ENCODE measurements around the gene ZC3H12C. TPM values are rescaled to one million over a fixed set of nuclear protein-coding genes. Genes with fewer than 3 reads are reported as not detected.

The ZC3H12C gene
- total RNA-seq, 2 experiments from 2014 or later: not detected

DNA sequence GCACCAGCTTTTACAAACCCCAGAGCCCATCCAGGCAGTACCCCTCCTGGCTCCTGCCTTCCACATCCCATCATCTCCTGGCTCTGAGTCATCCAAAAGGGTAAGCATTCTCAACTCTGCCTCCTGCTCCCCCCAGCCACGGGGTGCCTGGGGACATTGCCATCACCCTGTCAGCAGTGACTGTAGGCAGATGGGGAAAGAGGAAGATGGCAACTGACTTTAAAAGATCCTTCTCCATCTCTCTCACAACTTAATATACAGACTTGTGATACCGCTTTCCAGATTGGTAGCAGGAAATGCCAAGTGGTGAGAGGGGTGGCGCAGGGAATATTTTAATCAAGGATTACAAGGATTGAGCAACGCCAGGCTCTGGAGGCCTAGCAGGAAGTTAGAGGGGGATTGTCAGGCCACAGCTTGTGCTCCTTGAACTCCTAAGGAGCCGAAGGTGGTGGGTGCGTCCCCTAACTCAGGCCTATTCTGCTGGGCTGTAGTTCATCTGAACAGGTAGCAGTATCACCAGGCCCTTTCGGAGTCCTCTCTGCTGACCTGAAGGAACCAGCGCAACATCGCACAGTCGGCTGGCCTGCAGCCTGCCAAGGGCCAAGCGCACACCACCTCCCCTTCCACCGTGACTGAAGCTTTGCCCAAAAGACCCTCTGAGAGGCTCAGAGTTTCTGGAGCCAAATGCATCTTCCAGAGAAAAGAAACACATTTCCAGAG, 83.3 kb downstream of the ZC3H12C start:
- Histone ChIP-seq H2AFZ (ENCODE audit: low read length) (no peak overlapping the region), H4K20me1 (ENCODE audit: insufficient read depth, low read length) (no peaks in the 10 kb centered on the region), H3K4me3 (ENCODE audit: low read depth, low read length, poor library complexity, severe bottlenecking) (no peak overlapping the region), H3K27ac (ENCODE audit: low read depth, low read length, poor library complexity, severe bottlenecking) (no peak overlapping the region), H3K9me3 (ENCODE audit: low read length) (no peaks in the 10 kb centered on the region), H3K36me3 (ENCODE audit: insufficient read depth, low read length) (no peaks in the 10 kb centered on the region), H3K9me2 (ENCODE audit: insufficient read depth, low read length) (no peaks in the 10 kb centered on the region), H3K79me2 (ENCODE audit: insufficient read depth, low read depth, low read length) (no peaks in the 10 kb centered on the region), H3K4me1 (ENCODE audit: insufficient read depth, low read length, poor library complexity, severe bottlenecking) (no peaks in the 10 kb centered on the region), H3K4me2 (ENCODE audit: low read length) (no peak overlapping the region)
- BruUV-seq (replicated peaks): no TSS peak
- ChIA-PET POLR2A (interaction anchor here (0.6 kb wide), 1 partner anchor 17 kb away, joined by 3 read pairs; no protein-coding TSS in a partner anchor), CTCF (ENCODE audit: unreplicated experiment) (no interaction called here)
- no peak for DNase-seq (ENCODE audit: low spot score)
- TF ChIP-seq EZH2phosphoT487 (IDR thresholded peaks at IDR 0.05; ENCODE audit: borderline replicate concordance, low read depth, low read length) (no peak), CTCF (conservative IDR thresholded peaks at IDR 0.05; ENCODE audit: low read length) (no peak)
- intact Hi-C loops (cut with micrococcal nuclease; ENCODE audit: unreplicated experiment): no loop called here

- no peak overlapping the region for H2AFZ ChIP-seq (ENCODE audit: low read length)
- intact Hi-C loops (cut with micrococcal nuclease; ENCODE audit: unreplicated experiment): no loop called here
- DNase-seq (ENCODE audit: low spot score): no peak
- H4K20me1 ChIP-seq (ENCODE audit: insufficient read depth, low read length): no peaks in the 10 kb centered on the region
- H3K4me1 ChIP-seq (ENCODE audit: insufficient read depth, low read length, poor library complexity, severe bottlenecking): no peaks in the 10 kb centered on the region
- H3K79me2 ChIP-seq (ENCODE audit: insufficient read depth, low read depth, low read length): no peaks in the 10 kb centered on the region
- ChIA-PET POLR2A (interaction anchor here (1.0 kb wide), 1 partner anchor 232 kb away, joined by 3 read pairs; no protein-coding TSS in a partner anchor), CTCF (ENCODE audit: unreplicated experiment) (no interaction called here)
- TF ChIP-seq CTCF (conservative IDR thresholded peaks at IDR 0.05; ENCODE audit: low read length) (no peak), EZH2phosphoT487 (IDR thresholded peaks at IDR 0.05; ENCODE audit: borderline replicate concordance, low read depth, low read length) (no peak)
- no peaks in the 10 kb centered on the region for H3K9me2 ChIP-seq (ENCODE audit: insufficient read depth, low read length)
- no peak overlapping the region for H3K4me3 ChIP-seq (ENCODE audit: low read depth, low read length, poor library complexity, severe bottlenecking)
- no peaks in the 10 kb centered on the region for H3K36me3 ChIP-seq (ENCODE audit: insufficient read depth, low read length)
- no peak overlapping the region for H3K27ac ChIP-seq (ENCODE audit: low read depth, low read length, poor library complexity, severe bottlenecking)
- no peaks in the 10 kb centered on the region for H3K9me3 ChIP-seq (ENCODE audit: low read length)
- no peak overlapping the region for H3K4me2 ChIP-seq (ENCODE audit: low read length)
- no TSS peak for BruUV-seq (replicated peaks)
Observed at GRCh38 chr11:110177086-110177456, 83.9 kb downstream of the ZC3H12C start.

DNA sequence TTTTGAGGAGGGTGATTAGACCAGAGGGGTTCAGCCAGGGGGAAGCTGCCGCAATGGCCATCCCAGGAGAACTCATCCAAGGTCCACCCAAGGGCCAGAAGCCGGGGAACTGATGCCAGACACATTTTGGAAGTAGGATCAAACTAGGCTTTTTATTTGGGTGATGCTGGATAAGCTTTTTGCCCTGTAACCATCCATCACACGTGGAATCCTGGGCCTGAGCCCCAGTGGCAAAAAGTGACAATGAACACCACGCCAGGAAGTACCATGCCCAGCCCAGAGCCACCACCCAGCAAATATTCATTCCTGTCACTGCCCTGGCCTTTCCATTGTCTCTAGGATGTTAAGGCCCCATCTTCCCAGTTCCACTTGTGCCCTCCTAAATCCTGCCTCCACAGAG, 85.9 kb downstream of the ZC3H12C start:
- BruUV-seq (replicated peaks): no TSS peak
- Histone ChIP-seq H3K4me2 (ENCODE audit: low read length) (no peak overlapping the region), H3K9me3 (ENCODE audit: low read length) (no peaks in the 10 kb centered on the region), H2AFZ (ENCODE audit: low read length) (no peak overlapping the region), H3K9me2 (ENCODE audit: insufficient read depth, low read length) (no peaks in the 10 kb centered on the region), H4K20me1 (ENCODE audit: insufficient read depth, low read length) (no peaks in the 10 kb centered on the region), H3K4me1 (ENCODE audit: insufficient read depth, low read length, poor library complexity, severe bottlenecking) (no peaks in the 10 kb centered on the region), H3K36me3 (ENCODE audit: insufficient read depth, low read length) (no peaks in the 10 kb centered on the region), H3K27ac (ENCODE audit: low read depth, low read length, poor library complexity, severe bottlenecking) (no peak overlapping the region), H3K4me3 (ENCODE audit: low read depth, low read length, poor library complexity, severe bottlenecking) (no peak overlapping the region), H3K79me2 (ENCODE audit: insufficient read depth, low read depth, low read length) (no peaks in the 10 kb centered on the region)
- ChIA-PET CTCF (ENCODE audit: unreplicated experiment) (no interaction called here), POLR2A (interaction anchor here (1.0 kb wide), 1 partner anchor 238 kb away, joined by 3 read pairs; no protein-coding TSS in a partner anchor)
- DNase-seq (ENCODE audit: low spot score): no peak
- TF ChIP-seq CTCF (conservative IDR thresholded peaks at IDR 0.05; ENCODE audit: low read length) (no peak), EZH2phosphoT487 (IDR thresholded peaks at IDR 0.05; ENCODE audit: borderline replicate concordance, low read depth, low read length) (no peak)
- intact Hi-C loops (cut with micrococcal nuclease; ENCODE audit: unreplicated experiment): no loop called here
